Measurements from ENCODE around the gene KRTAP21-1. TPM values are rescaled to one million over a fixed set of nuclear protein-coding genes. Genes with fewer than 3 reads are reported as not detected.

KRTAP21-1 gene
- total and polyA plus RNA-seq, 2 of the 8 experiments (the other 6 are each of a cell fraction or from before 2014, with no cell fraction given), result not detected

DNA sequence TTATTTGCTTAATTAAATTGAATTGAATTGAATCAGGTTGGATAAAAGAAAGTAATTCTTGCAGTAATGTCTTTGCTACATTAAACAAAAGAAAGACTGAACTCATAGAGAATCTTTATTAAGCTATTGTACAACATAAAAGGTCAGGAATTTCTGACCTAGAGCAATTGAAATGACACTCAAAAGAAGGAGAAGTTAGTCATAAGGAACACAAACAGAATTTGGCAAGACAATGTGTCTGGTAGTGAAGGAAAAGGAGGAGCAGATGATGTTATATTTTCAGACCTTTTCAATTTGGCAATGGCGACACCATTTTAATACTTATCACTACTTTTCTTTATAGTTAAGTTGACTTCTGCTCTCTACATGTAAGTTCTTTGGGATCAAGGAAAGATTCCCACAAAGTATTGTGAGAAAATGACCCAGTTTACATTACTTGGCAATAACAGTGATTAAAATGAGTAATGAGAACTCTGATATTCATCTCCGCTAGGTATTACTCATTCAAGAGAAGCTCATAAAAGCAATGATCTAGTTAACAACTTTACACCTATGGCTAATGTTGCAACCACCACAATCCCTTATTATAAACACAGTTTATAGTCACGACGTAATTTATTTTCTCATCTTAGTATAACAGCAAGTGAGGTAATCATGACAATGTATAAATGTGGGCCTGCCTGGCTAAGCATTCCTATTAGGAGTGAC is 14.7 kb upstream of the KRTAP21-1 start:
- no peak overlapping the region for H2BK5ac ChIP-seq (ENCODE audit: low read depth, low read length)
- DNase-seq (ENCODE audit: low read depth in 1 of 2, low spot score in 2 of 2) (no peak), FAIRE-seq (no peak)
- H3K79me2 ChIP-seq (ENCODE audit: control insufficient read depth in 1 of 2, insufficient read depth in 2 of 2, low read length in 2 of 2), result no peaks in the 10 kb centered on the region
- H3K9me3 ChIP-seq (ENCODE audit: insufficient read depth in 2 of 2, low read depth in 1 of 2, low read length in 1 of 2), result no peaks in the 10 kb centered on the region; a peak in 1 of 4 replicates
- WGBS, 2 experiments (ENCODE audit: extremely low coverage in 1 of 2, insufficient coverage in 1 of 2, insufficient read length in 1 of 2, insufficient replicate concordance in 2 of 2, low coverage in 1 of 2, low lambda C conversion rate in 2 of 2, missing lambda C conversion rate in 1 of 2), result 92% methylated on average over 4 of the region's 4 CpGs; no CpG with 5 or more reads in 1 of the 2 experiments
- H3K4me3 ChIP-seq (ENCODE audit: extremely low read depth in 1 of 4, insufficient read depth in 2 of 4, low read depth in 3 of 4, low read length in 4 of 4), result no peak overlapping the region
- no peak overlapping the region for H3K27ac ChIP-seq (ENCODE audit: low read depth, low read length)
- ChIA-PET CTCF (ENCODE audit: partially characterized antibody) (interaction anchor here (0.7 to 1.4 kb wide), 3 partner anchors 11 to 62 kb away, joined by 3 to 5 read pairs (median 4); no protein-coding TSS in a partner anchor), POLR2A (ENCODE audit: partially characterized antibody) (no interaction called here)
- no peak overlapping the region for H3K4ac ChIP-seq (replicated peaks; ENCODE audit: insufficient read length, low read depth, low read length)
- H2AK5ac ChIP-seq (ENCODE audit: low read depth, low read length), result no peak overlapping the region
- H3K56ac ChIP-seq (replicated peaks; ENCODE audit: insufficient read length, low read depth, low read length), result no peak overlapping the region
- H4K5ac ChIP-seq (ENCODE audit: insufficient read length, low read depth, low read length), result no peak overlapping the region
- H4K8ac ChIP-seq (ENCODE audit: extremely low read depth, insufficient read depth, low read length), result no peak overlapping the region
- no peak overlapping the region for H2BK20ac ChIP-seq (ENCODE audit: low read length)
- no peak overlapping the region for H2BK120ac ChIP-seq (replicated peaks; ENCODE audit: low read depth, low read length)
- H3K79me1 ChIP-seq (ENCODE audit: low read depth, low read length), result no peaks in the 10 kb centered on the region
- no peaks in the 10 kb centered on the region for H3K36me3 ChIP-seq (ENCODE audit: control insufficient read depth in 2 of 4, insufficient read depth in 4 of 4, low read length in 3 of 4)
- H3K4me2 ChIP-seq (ENCODE audit: insufficient read depth in 1 of 2, low read depth in 2 of 2, low read length in 2 of 2), result no peak overlapping the region
- H2BK15ac ChIP-seq (ENCODE audit: low read length), result no peak overlapping the region
- TF ChIP-seq POU5F1 (IDR thresholded peaks at IDR 0.05; ENCODE audit: low read depth, low read length) (no peak), KDM1A (IDR thresholded peaks at IDR 0.05; ENCODE audit: borderline replicate concordance, low read length) (no peak)
- H2BK12ac ChIP-seq (ENCODE audit: low read depth, low read length), result no peak overlapping the region
- no peak overlapping the region for H2AFZ ChIP-seq (ENCODE audit: low read length)
- H3K18ac ChIP-seq (ENCODE audit: extremely low read depth, low read length), result no peak overlapping the region
- no peaks in the 10 kb centered on the region; the same call in 1 of the 2 replicates for H3K23me2 ChIP-seq (ENCODE audit: low read depth, low read length)
- no peak overlapping the region for H3K23ac ChIP-seq (ENCODE audit: insufficient read length)
- H4K20me1 ChIP-seq (replicated peaks in 1 of 2; ENCODE audit: control insufficient read depth in 1 of 2, insufficient read depth in 2 of 2, low read length in 2 of 2), result no peaks in the 10 kb centered on the region
- H3K14ac ChIP-seq (ENCODE audit: insufficient read length), result no peak overlapping the region
- H3K27me3 ChIP-seq (replicated peaks in 1 of 4; ENCODE audit: control insufficient read depth in 3 of 4, extremely low read depth in 1 of 4, insufficient read depth in 3 of 4, low read length in 3 of 4), result no peaks in the 10 kb centered on the region
- H4K91ac ChIP-seq (replicated peaks; ENCODE audit: insufficient read length, low read length), result no peak overlapping the region
- no peaks in the 10 kb centered on the region for H3K4me1 ChIP-seq (replicated peaks in 1 of 4; ENCODE audit: control insufficient read depth in 3 of 4, insufficient read depth in 4 of 4, low read length in 3 of 4)
- no peak overlapping the region for H3K9ac ChIP-seq (replicated peaks in 1 of 4; ENCODE audit: extremely low read depth in 1 of 4, low read depth in 3 of 4, low read length in 3 of 4)

All from H1 (cell line).